Measurements from ENCODE around the gene CDK19.

Gene CDK19

GRCh38 chr6:110650755-110651154 is 164.5 kb downstream of the CDK19 start:
- no peak for TF ChIP-seq ELF4 (IDR thresholded peaks at IDR 0.05)
- TF ChIP-seq SP1 (IDR thresholded peaks at IDR 0.05): no peak
- no peak for TF ChIP-seq NFRKB (IDR thresholded peaks at IDR 0.05)
- no peak for TF ChIP-seq FOXK2 (IDR thresholded peaks at IDR 0.05)
- no peak for TF ChIP-seq FOXM1 (IDR thresholded peaks at IDR 0.05; ENCODE audit: borderline replicate concordance)
- no peak for DNase-seq (ENCODE audit: extremely low spot score)
- POLR2A ChIA-PET: no interaction called here
- CTCF ChIA-PET: interaction anchor here (0.6 kb wide), 1 partner anchor 290 kb away, joined by 4 read pairs; no protein-coding TSS in a partner anchor

GRCh38 chr6:110649704-110650103 is 165.6 kb downstream of the CDK19 start:
- CTCF ChIA-PET: no interaction called here
- DNase-seq (ENCODE audit: extremely low spot score): no peak
- TF ChIP-seq NFRKB (IDR thresholded peaks at IDR 0.05) (no peak), FOXA1 (IDR thresholded peaks at IDR 0.05) (no peak), PKNOX1 (IDR thresholded peaks at IDR 0.05) (no peak), BHLHE40 (IDR thresholded peaks at IDR 0.05; ENCODE audit: borderline replicate concordance) (no peak), SP1 (IDR thresholded peaks at IDR 0.05) (no peak), ELF4 (IDR thresholded peaks at IDR 0.05) (no peak), FOXM1 (IDR thresholded peaks at IDR 0.05; ENCODE audit: borderline replicate concordance) (no peak), TARDBP (IDR thresholded peaks at IDR 0.05) (no peak), FOXK2 (IDR thresholded peaks at IDR 0.05) (no peak)
- POLR2A ChIA-PET: no interaction called here

GRCh38 chr6:110646951-110647910 is 168.0 kb downstream of the CDK19 start:
- TF ChIP-seq FOXA1 (IDR thresholded peaks at IDR 0.05) (no peak), HDGF (IDR thresholded peaks at IDR 0.05; ENCODE audit: borderline replicate concordance) (no peak), FOXM1 (IDR thresholded peaks at IDR 0.05; ENCODE audit: borderline replicate concordance) (no peak), LEF1 (IDR thresholded peaks at IDR 0.05; ENCODE audit: borderline replicate concordance) (no peak), CTBP1 (IDR thresholded peaks at IDR 0.05; ENCODE audit: borderline replicate concordance) (no peak), ELF4 (IDR thresholded peaks at IDR 0.05) (no peak), TARDBP (IDR thresholded peaks at IDR 0.05) (no peak), ZNF384 (IDR thresholded peaks at IDR 0.05) (no peak)
- CTCF ChIA-PET: interaction anchor here (0.6 kb wide), 1 partner anchor 9 kb away, joined by 4 read pairs; no protein-coding TSS in a partner anchor
- POLR2A ChIA-PET: no interaction called here
- no peak for DNase-seq (ENCODE audit: extremely low spot score)

- ChIA-PET CTCF (interaction anchor here (0.6 kb wide), 1 partner anchor 9 kb away, joined by 4 read pairs; no protein-coding TSS in a partner anchor), POLR2A (no interaction called here)
- TF ChIP-seq PKNOX1 (IDR thresholded peaks at IDR 0.05): no peak
- no peak for TF ChIP-seq ZNF384 (IDR thresholded peaks at IDR 0.05)
- TF ChIP-seq LEF1 (IDR thresholded peaks at IDR 0.05; ENCODE audit: borderline replicate concordance): no peak
- TF ChIP-seq SP1 (IDR thresholded peaks at IDR 0.05): no peak
- no peak for TF ChIP-seq ARNT (IDR thresholded peaks at IDR 0.05)
- TF ChIP-seq ELF4 (IDR thresholded peaks at IDR 0.05): no peak
- TF ChIP-seq FOXM1 (IDR thresholded peaks at IDR 0.05; ENCODE audit: borderline replicate concordance): no peak
- TF ChIP-seq BHLHE40 (IDR thresholded peaks at IDR 0.05; ENCODE audit: borderline replicate concordance): no peak
- no peak for DNase-seq (ENCODE audit: extremely low spot score)
These were observed 168.9 kb downstream of the CDK19 start for GRCh38 chr6:110646419-110646698.

- ChIA-PET CTCF (no interaction called here), POLR2A (no interaction called here)
- TF ChIP-seq FOXA1 (IDR thresholded peaks at IDR 0.05): no peak
- TF ChIP-seq FOXM1 (IDR thresholded peaks at IDR 0.05; ENCODE audit: borderline replicate concordance): no peak
- no peak for TF ChIP-seq CTBP1 (IDR thresholded peaks at IDR 0.05; ENCODE audit: borderline replicate concordance)
- TF ChIP-seq LEF1 (IDR thresholded peaks at IDR 0.05; ENCODE audit: borderline replicate concordance): no peak
- TF ChIP-seq FOXK2 (IDR thresholded peaks at IDR 0.05): no peak
- TF ChIP-seq TARDBP (IDR thresholded peaks at IDR 0.05): no peak
- no peak for TF ChIP-seq BHLHE40 (IDR thresholded peaks at IDR 0.05; ENCODE audit: borderline replicate concordance)
- no peak for TF ChIP-seq NFRKB (IDR thresholded peaks at IDR 0.05)
- TF ChIP-seq SUZ12 (IDR thresholded peaks at IDR 0.05): no peak
- TF ChIP-seq ARNT (IDR thresholded peaks at IDR 0.05): no peak
- no peak for TF ChIP-seq ELF4 (IDR thresholded peaks at IDR 0.05)
- no peak for TF ChIP-seq PKNOX1 (IDR thresholded peaks at IDR 0.05)
- no peak for TF ChIP-seq ZNF384 (IDR thresholded peaks at IDR 0.05)
- no peak for TF ChIP-seq HDGF (IDR thresholded peaks at IDR 0.05; ENCODE audit: borderline replicate concordance)
- no peak for TF ChIP-seq L3MBTL2 (conservative IDR thresholded peaks at IDR 0.05)
- no peak for TF ChIP-seq SP1 (IDR thresholded peaks at IDR 0.05)
- DNase-seq (ENCODE audit: extremely low spot score): no peak
These were observed 169.4 kb downstream of the CDK19 start for GRCh38 chr6:110645685-110646418.

- ChIA-PET POLR2A (interaction anchor here (0.6 kb wide), 1 partner anchor 15 kb away, joined by 3 read pairs; no protein-coding TSS in a partner anchor), CTCF (no interaction called here)
- no peak for DNase-seq (ENCODE audit: extremely low spot score)
- TF ChIP-seq ZNF384 (IDR thresholded peaks at IDR 0.05) (no peak), ARNT (IDR thresholded peaks at IDR 0.05) (no peak), FOXK2 (IDR thresholded peaks at IDR 0.05) (no peak), FOXA1 (IDR thresholded peaks at IDR 0.05) (no peak), PKNOX1 (IDR thresholded peaks at IDR 0.05) (no peak), SP1 (IDR thresholded peaks at IDR 0.05) (no peak), LEF1 (IDR thresholded peaks at IDR 0.05; ENCODE audit: borderline replicate concordance) (no peak), CTBP1 (IDR thresholded peaks at IDR 0.05; ENCODE audit: borderline replicate concordance) (no peak), NFRKB (IDR thresholded peaks at IDR 0.05) (no peak), HDGF (IDR thresholded peaks at IDR 0.05; ENCODE audit: borderline replicate concordance) (no peak), L3MBTL2 (conservative IDR thresholded peaks at IDR 0.05) (no peak), BHLHE40 (IDR thresholded peaks at IDR 0.05; ENCODE audit: borderline replicate concordance) (no peak), SUZ12 (IDR thresholded peaks at IDR 0.05) (no peak), ELF4 (IDR thresholded peaks at IDR 0.05) (no peak), FOXM1 (IDR thresholded peaks at IDR 0.05; ENCODE audit: borderline replicate concordance) (no peak), TARDBP (IDR thresholded peaks at IDR 0.05) (no peak)
These were observed 172.1 kb downstream of the CDK19 start for GRCh38 chr6:110643175-110643574.

Data from HEK293T (cell line).